Activated naive CD4-positive, alpha-beta T cell treated with anti-CD3 and anti-CD28 coated beads, Interleukin-2, amount 50 U/mL, for 24 hours (primary cell): ENCODE measurements around the gene ENTR1.
"Not testable (repeated sequence)": the region's sequence is repeated elsewhere in the genome, so short reads cannot be mapped to it uniquely, and the experiment has no call there.

Experiments used
- H3K27ac Mint-ChIP-seq: one replicate; pipeline ENCODE4 v1.8.0; 2021; ENCODE audit warnings: mild to moderate bottlenecking, mixed read lengths
- H3K27me3 Mint-ChIP-seq: one replicate; pipeline ENCODE4 v1.8.0; 2021; ENCODE audit warnings: mixed read lengths
- H3K36me3 Mint-ChIP-seq: one replicate; pipeline ENCODE4 v1.8.0; 2021; ENCODE audit warnings: mixed read lengths
- H3K4me1 Mint-ChIP-seq: one replicate; pipeline ENCODE4 v1.8.0; 2021; ENCODE audit warnings: mixed read lengths
- H3K4me3 Mint-ChIP-seq: one replicate; pipeline ENCODE4 v1.8.0; 2021; ENCODE audit warnings: mild to moderate bottlenecking, mixed read lengths
- H3K9me3 Mint-ChIP-seq: one replicate; pipeline ENCODE4 v1.8.0; 2021; ENCODE audit warnings: mixed read lengths

ENTR1 gene

DNA sequence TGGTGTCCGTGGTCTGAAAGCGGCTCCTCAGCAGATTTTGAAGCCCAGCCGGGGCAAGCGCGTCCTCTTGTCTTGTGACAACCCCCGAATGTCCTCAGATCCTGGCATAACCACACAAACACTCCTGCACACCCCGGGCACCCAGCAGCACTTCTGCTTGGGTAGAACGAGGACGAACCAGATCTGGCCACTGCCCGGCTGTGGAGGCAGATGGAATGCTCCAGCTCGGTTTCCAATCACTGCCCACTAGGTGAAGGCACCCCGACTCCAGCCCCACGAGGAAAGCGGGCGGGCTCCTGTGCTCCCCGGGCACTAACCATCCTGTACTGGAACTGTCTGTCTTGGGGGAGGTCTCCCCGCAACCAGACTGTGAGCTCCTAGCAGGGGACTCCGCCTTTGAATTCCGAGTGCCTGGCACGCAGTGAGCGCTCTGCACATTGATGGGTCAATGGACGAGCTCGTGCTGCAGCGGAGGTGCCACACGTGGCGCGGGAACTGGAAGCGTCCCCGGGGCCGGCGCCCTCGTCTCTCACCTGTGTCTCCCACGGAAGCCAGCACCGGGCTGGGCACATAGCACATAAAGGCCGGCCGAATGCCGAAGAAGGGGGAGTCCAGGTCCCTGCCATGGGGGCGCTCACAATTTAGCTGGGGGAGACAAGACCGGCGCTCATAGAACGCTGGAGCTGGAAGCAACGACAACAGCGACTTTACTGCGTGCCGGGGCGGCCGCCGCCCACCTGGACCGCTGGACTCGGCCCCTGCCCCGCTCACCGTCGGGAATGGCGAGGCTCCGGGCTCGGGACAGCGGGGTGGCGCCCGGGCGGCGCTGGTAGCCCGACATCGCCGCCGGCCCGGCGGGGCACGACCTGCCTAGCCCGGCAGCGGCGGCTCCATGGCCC lies 608 bp downstream of the ENTR1 start:
- Mint-ChIP-seq H3K27ac (peak overlapping the region; percentile 91), H3K4me3 (peak overlapping the region; percentile 94), H3K36me3 (peaks cover 18% of the 10 kb centered on the region), H3K27me3 (no peaks in the 10 kb centered on the region), H3K4me1 (peaks cover 62% of the 10 kb centered on the region), H3K9me3 (no peaks in the 10 kb centered on the region)

- H3K4me3 Mint-ChIP-seq, result peak overlapping the region; percentile 33
- peaks cover 70% of the 10 kb centered on the region for H3K4me1 Mint-ChIP-seq
- H3K9me3 Mint-ChIP-seq, result no peaks in the 10 kb centered on the region
- no peaks in the 10 kb centered on the region for H3K27me3 Mint-ChIP-seq
- peaks cover 14% of the 10 kb centered on the region for H3K36me3 Mint-ChIP-seq
- peak overlapping the region; percentile 79 for H3K27ac Mint-ChIP-seq
Observed at GRCh38 chr9:136407911-136408310, 2.5 kb downstream of the ENTR1 start.

GRCh38 chr9:136407061-136407460 lies 3.4 kb downstream of the ENTR1 start:
- not testable (repeated sequence) for H3K4me3 Mint-ChIP-seq, H3K9me3 Mint-ChIP-seq, H3K27ac Mint-ChIP-seq, H3K27me3 Mint-ChIP-seq
- Mint-ChIP-seq H3K4me1 (peaks cover 70% of the 10 kb centered on the region), H3K36me3 (peaks cover 14% of the 10 kb centered on the region)

GRCh38 chr9:136405904-136406303 lies 4.5 kb downstream of the ENTR1 start:
- not testable (repeated sequence) for H3K27me3 Mint-ChIP-seq, H3K4me3 Mint-ChIP-seq, H3K9me3 Mint-ChIP-seq
- H3K4me1 Mint-ChIP-seq, result peaks cover 66% of the 10 kb centered on the region
- H3K27ac Mint-ChIP-seq, result peak overlapping the region; percentile 8
- H3K36me3 Mint-ChIP-seq, result peaks cover 10% of the 10 kb centered on the region

DNA sequence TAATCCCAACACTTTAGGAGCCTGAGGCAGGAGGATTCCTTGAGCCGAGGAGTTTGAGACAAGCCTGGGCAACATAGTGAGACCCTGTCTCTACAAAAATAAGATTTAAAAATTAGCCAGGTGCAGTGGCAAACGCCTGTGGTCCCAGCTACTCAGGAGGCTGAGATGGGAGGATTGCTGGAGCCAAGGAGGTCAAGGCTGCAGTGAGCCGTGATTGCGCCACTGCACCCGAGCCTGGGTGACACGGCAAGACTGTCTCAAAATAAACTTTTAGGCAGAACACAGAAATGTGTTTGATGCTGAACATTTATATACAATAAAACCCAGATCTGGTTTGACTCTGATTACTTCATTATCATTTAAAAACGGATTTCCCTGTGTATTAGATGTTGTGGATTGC lies 4.9 kb downstream of the ENTR1 start:
- H3K4me3 Mint-ChIP-seq, result no peak overlapping the region
- peaks cover 69% of the 10 kb centered on the region for H3K4me1 Mint-ChIP-seq
- H3K9me3 Mint-ChIP-seq, result no peaks in the 10 kb centered on the region
- H3K27ac Mint-ChIP-seq, result peak overlapping the region; percentile 8
- peaks cover 10% of the 10 kb centered on the region for H3K36me3 Mint-ChIP-seq
- H3K27me3 Mint-ChIP-seq, result no peaks in the 10 kb centered on the region

- H3K27ac Mint-ChIP-seq, result peak overlapping the region; percentile 92
- H3K27me3 Mint-ChIP-seq, result no peaks in the 10 kb centered on the region
- H3K9me3 Mint-ChIP-seq, result no peaks in the 10 kb centered on the region
- peaks cover 67% of the 10 kb centered on the region for H3K4me1 Mint-ChIP-seq
- H3K4me3 Mint-ChIP-seq, result peak overlapping the region; percentile 72
- H3K36me3 Mint-ChIP-seq, result peaks cover 10% of the 10 kb centered on the region
Observed at GRCh38 chr9:136404801-136405136, 5.6 kb downstream of the ENTR1 start.

DNA sequence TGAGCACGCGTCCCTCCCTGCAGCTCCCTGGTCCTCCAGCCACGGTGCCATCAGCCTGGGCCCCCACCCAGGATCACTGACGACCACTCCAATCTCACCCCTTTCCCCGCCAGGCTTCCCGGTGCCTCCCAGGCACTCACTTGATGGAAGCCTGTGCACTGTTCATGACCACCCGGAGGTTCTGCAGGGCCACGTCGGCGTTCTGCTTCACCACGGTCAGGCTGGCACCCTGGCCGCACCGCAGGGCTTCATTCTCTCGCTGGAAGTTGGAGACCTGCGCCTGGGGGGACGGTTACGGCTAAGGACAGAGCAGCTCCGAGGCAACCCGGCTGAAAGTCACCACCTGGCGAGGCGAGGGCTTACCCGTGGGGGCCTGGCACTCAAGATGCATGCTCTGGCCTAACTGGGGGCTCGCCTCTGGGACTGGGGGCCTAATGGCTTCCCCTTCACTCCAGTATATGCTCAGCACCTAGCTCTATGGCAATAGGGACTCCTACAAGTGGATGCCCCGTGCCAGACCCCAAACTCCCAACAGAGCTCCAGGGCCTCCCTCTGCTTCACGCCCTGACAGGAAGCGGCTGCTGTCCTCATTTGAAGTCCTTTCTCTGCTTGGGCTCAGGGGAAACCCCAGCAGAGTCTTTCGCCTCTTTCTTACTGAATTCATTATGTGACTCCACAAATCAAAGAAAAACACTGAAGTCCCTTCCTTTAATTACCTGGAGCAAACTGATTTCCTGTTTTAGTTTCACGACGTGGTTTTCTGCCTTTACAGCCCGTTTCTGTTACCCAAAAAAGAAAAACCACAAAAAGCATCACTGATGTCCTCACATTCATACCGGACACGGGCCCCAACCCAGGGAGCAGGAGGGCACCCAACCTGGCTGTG lies 6.3 kb downstream of the ENTR1 start:
- no peaks in the 10 kb centered on the region for H3K27me3 Mint-ChIP-seq
- peaks cover 11% of the 10 kb centered on the region for H3K36me3 Mint-ChIP-seq
- H3K4me3 Mint-ChIP-seq, result peak overlapping the region; percentile 72
- no peaks in the 10 kb centered on the region for H3K9me3 Mint-ChIP-seq
- H3K4me1 Mint-ChIP-seq, result peaks cover 63% of the 10 kb centered on the region
- peak overlapping the region; percentile 92 for H3K27ac Mint-ChIP-seq

DNA sequence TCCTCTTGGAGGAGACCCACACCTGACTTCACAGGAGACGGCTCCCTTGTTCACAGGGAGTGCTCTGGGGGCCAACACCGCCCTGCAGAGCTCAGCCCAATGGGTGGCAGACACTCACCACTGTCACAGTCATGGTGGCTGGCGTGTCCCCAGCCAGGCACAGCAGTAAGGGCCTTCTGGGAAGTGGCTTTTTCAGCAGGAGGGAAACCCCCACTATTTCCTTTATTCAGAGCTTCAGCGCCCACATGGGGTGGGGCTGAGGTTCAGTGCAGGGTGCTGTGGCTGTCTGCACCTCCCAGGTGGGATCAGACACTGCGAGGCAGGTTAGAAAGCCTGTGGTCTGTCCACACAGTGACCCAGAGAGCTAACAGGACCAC lies 6.9 kb downstream of the ENTR1 start:
- peak overlapping the region; percentile 74 for H3K27ac Mint-ChIP-seq
- H3K36me3 Mint-ChIP-seq, result peaks cover 9% of the 10 kb centered on the region
- H3K27me3 Mint-ChIP-seq, result no peaks in the 10 kb centered on the region
- H3K4me3 Mint-ChIP-seq, result peak overlapping the region; percentile 72
- H3K9me3 Mint-ChIP-seq, result no peaks in the 10 kb centered on the region
- H3K4me1 Mint-ChIP-seq, result peaks cover 63% of the 10 kb centered on the region

GRCh38 chr9:136402067-136402466 lies 8.3 kb downstream of the ENTR1 start:
- Mint-ChIP-seq H3K4me1 (peaks cover 58% of the 10 kb centered on the region), H3K36me3 (peaks cover 6% of the 10 kb centered on the region), H3K9me3 (no peaks in the 10 kb centered on the region), H3K27me3 (no peaks in the 10 kb centered on the region), H3K4me3 (no peak overlapping the region), H3K27ac (peak overlapping the region; percentile 89)

GRCh38 chr9:136401173-136401922 lies 9.1 kb downstream of the ENTR1 start:
- Mint-ChIP-seq H3K27ac (peak overlapping the region; percentile 91), H3K4me3 (peak overlapping the region; percentile 58), H3K4me1 (peaks cover 60% of the 10 kb centered on the region), H3K27me3 (no peaks in the 10 kb centered on the region), H3K36me3 (peaks cover 6% of the 10 kb centered on the region), H3K9me3 (no peaks in the 10 kb centered on the region)

DNA sequence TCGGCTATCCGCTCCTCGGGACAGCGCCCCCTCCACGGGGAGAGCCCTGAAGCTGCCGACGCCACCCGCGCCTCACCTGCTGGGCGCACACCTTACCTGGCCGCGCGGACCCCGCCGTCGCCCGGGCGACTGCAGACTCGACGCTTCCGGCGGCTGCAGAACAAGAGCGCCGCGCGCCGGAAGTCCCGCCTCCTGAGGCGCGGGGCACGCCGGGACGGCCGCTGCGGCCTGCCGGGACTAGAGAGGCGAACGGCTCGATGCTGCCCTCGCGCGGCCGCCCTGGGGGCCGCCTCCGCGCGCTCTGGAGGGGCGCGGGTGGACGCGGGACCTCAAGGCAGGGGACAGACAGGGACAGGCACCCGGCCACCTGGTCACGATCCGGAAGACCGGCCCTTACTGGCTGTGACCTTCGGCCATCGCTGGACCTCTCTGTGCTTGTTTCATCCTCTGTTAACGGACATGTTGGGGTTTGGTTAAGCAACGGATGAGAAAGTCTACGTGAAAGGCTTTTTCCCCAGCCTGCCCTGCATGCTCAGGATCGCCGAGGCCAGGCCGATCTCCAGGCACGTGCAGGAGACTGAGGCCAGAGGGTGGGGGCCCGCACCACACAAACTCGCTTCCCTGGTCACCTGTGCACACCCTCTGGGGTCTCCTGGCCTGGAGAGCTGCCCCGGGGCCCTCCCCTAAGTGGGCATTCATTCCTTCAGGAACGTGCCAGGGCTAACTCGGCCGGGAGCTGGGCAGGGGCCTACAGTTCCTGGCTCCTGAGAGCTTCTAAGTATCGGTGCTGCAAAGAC lies 10.2 kb downstream of the ENTR1 start, which contains the start of gene SNAPC4:
SNAPC4 (minus strand) TSS at position 133 of the 797 bp plus-strand sequence. CDS start 1,742 bp downstream, outside the sequence.
- peak within 1 kb of the TSS; percentile 94 for H3K4me3 Mint-ChIP-seq
- peaks cover 7% of the 10 kb centered on the region for H3K36me3 Mint-ChIP-seq
- H3K4me1 Mint-ChIP-seq, result peaks cover 54% of the 10 kb centered on the region
- peak within 1 kb of the TSS; percentile 84 for H3K27ac Mint-ChIP-seq
- H3K27me3 Mint-ChIP-seq, result no peaks in the 10 kb centered on the region
- no peaks in the 10 kb centered on the region for H3K9me3 Mint-ChIP-seq

DNA sequence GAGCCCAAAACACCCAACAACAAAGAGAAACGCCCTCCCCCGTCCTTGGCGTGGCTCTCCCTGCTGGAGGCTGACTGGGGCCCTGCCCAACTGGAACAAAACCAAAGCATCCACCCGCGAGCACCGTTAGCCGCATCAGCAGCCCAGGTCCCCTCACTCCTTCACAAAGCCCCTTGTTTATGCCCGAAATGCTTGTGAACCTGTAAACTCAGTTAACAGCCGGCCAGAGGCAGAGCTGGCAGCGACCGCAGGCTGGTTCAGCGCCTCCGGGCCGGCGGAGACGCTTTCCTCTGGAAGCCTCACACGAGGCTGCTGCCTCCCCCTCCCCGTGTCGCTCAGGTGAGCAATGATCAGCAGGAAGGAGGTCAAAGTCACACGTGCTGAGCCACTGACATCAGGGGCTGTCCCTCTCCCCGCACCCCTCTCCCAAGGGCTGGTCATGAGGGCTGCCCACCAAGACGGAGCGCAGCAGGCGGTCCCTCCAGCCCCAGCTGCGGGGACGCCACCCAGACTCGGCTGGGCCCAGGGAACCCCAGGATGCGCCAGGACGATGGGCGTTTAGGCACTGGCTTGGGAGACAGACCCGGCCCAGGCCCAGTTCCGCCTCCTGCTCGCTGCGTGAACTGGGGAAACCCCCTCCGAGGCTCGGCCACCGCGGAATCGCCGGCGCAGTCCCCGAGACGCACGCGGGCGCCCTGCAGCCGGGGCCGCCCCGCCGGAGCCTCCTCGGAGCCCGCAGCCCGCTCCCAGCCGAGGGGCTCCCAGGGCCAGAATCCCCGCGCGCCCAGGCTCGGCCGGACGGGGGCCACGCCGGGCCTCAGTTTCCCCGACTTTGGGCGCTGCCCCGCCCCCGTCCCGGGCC lies 11.0 kb downstream of the ENTR1 start:
- H3K4me3 Mint-ChIP-seq, result peak overlapping the region; percentile 94
- H3K36me3 Mint-ChIP-seq, result peaks cover 9% of the 10 kb centered on the region
- H3K27ac Mint-ChIP-seq, result peak overlapping the region; percentile 84
- H3K4me1 Mint-ChIP-seq, result peaks cover 46% of the 10 kb centered on the region
- no peaks in the 10 kb centered on the region for H3K27me3 Mint-ChIP-seq
- no peaks in the 10 kb centered on the region for H3K9me3 Mint-ChIP-seq

- peaks cover 9% of the 10 kb centered on the region for H3K36me3 Mint-ChIP-seq
- H3K27me3 Mint-ChIP-seq, result no peaks in the 10 kb centered on the region
- H3K9me3 Mint-ChIP-seq, result no peaks in the 10 kb centered on the region
- H3K4me1 Mint-ChIP-seq, result peaks cover 35% of the 10 kb centered on the region
- H3K4me3 Mint-ChIP-seq, result peak overlapping the region; percentile 94
- H3K27ac Mint-ChIP-seq, result no peak overlapping the region
Observed at GRCh38 chr9:136398286-136398685, 12.1 kb downstream of the ENTR1 start.

DNA sequence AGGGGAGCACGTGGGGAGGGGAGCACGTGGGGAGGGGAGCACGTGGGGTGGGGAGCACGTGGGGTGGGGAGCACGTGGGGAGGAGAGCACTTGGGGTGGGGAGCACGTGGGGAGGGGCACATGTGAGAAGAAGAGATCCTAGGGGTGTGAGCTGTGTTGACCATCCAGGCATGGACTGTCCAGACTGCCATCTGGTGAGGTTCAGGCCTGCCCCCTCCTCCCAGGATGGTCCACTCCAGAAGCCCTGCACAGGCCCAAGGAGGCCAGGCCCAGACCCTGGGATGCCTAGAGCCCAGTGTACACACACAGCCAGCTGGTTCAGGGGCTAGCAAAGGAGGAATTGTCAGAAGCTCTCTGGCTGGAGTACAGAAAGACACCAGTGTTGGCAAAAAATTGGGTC lies 12.8 kb downstream of the ENTR1 start:
- Mint-ChIP-seq H3K27ac (no peak overlapping the region), H3K4me3 (no peak overlapping the region), H3K4me1 (peaks cover 33% of the 10 kb centered on the region), H3K36me3 (peaks cover 9% of the 10 kb centered on the region), H3K27me3 (no peaks in the 10 kb centered on the region), H3K9me3 (no peaks in the 10 kb centered on the region)
